ENCODE results near the gene APBA1. TPM values are rescaled to one million over a fixed set of nuclear protein-coding genes. Genes with fewer than 3 reads are reported as not detected.

APBA1 gene
- total RNA-seq, 1 donor = 1.8 TPM

- peaks cover 4% of the 10 kb centered on the region for H3K4me1 ChIP-seq (ENCODE audit: insufficient read depth, low read length)
- no peak for DNase-seq (ENCODE audit: insufficient read length, low spot score, missing footprints)
- H3K27me3 ChIP-seq (ENCODE audit: insufficient read depth, low read length) = no peaks in the 10 kb centered on the region
- H3K36me3 ChIP-seq (ENCODE audit: insufficient read depth, low read length) = no peaks in the 10 kb centered on the region
- no peaks in the 10 kb centered on the region for H3K79me2 ChIP-seq (ENCODE audit: insufficient read depth, low read length)
- no peak overlapping the region for H3K4me3 ChIP-seq (ENCODE audit: insufficient read depth, low read length)
- H3K27ac ChIP-seq (ENCODE audit: low read depth, low read length) = no peak overlapping the region
- TF ChIP-seq CTCF (IDR thresholded peaks at IDR 0.05; ENCODE audit: extremely low read depth, low read depth, low read length) = no peak
- no peaks in the 10 kb centered on the region for H3K9me3 ChIP-seq (ENCODE audit: low read depth, low read length)
- no peak overlapping the region for H2AFZ ChIP-seq (ENCODE audit: low read length)
- no peaks in the 10 kb centered on the region for H4K20me1 ChIP-seq (ENCODE audit: insufficient read depth, low read length)
- H3K4me2 ChIP-seq (ENCODE audit: insufficient read depth, low read length) = no peak overlapping the region
Measured at GRCh38 chr9:69632768-69633167, 39.4 kb downstream of the APBA1 start.

- H3K79me2 ChIP-seq (ENCODE audit: insufficient read depth, low read length) = no peaks in the 10 kb centered on the region
- peaks cover 4% of the 10 kb centered on the region for H3K4me1 ChIP-seq (ENCODE audit: insufficient read depth, low read length)
- no peak for DNase-seq (ENCODE audit: insufficient read length, low spot score, missing footprints)
- TF ChIP-seq CTCF (IDR thresholded peaks at IDR 0.05; ENCODE audit: extremely low read depth, low read depth, low read length) = no peak
- no peaks in the 10 kb centered on the region for H3K9me3 ChIP-seq (ENCODE audit: low read depth, low read length)
- no peak overlapping the region for H3K4me3 ChIP-seq (ENCODE audit: insufficient read depth, low read length)
- H3K27me3 ChIP-seq (ENCODE audit: insufficient read depth, low read length) = no peaks in the 10 kb centered on the region
- no peaks in the 10 kb centered on the region for H3K36me3 ChIP-seq (ENCODE audit: insufficient read depth, low read length)
- H2AFZ ChIP-seq (ENCODE audit: low read length) = no peak overlapping the region
- no peak overlapping the region for H3K27ac ChIP-seq (ENCODE audit: low read depth, low read length)
- H3K4me2 ChIP-seq (ENCODE audit: insufficient read depth, low read length) = no peak overlapping the region
- H4K20me1 ChIP-seq (ENCODE audit: insufficient read depth, low read length) = no peaks in the 10 kb centered on the region
Measured at GRCh38 chr9:69627281-69627680, 44.9 kb downstream of the APBA1 start.

DNA sequence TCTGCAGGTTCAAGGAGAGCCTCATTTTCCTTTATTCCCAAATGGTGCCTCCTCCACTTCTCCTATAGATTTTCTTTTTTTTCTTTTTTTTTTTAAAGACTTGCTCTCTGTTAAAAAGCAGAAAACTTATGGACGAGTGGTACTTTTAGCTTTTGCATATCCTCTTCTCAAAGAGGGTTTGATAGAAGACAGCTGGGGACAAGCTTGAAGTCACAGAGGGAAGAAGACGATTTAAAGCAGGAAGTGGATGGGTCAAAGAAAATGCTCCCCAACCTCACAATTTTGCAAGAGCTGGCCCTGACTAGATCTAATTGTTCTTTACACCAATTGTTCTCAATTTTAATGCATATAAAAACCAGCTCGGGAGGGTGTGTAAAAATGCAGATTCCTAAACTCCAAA, 48.9 kb downstream of the APBA1 start:
- H2AFZ ChIP-seq (ENCODE audit: low read length) = no peak overlapping the region
- no peak overlapping the region for H3K4me2 ChIP-seq (ENCODE audit: insufficient read depth, low read length)
- H3K4me1 ChIP-seq (ENCODE audit: insufficient read depth, low read length) = peaks cover 4% of the 10 kb centered on the region
- TF ChIP-seq CTCF (IDR thresholded peaks at IDR 0.05; ENCODE audit: extremely low read depth, low read depth, low read length) = no peak
- no peaks in the 10 kb centered on the region for H4K20me1 ChIP-seq (ENCODE audit: insufficient read depth, low read length)
- DNase-seq (ENCODE audit: insufficient read length, low spot score, missing footprints) = no peak
- H3K36me3 ChIP-seq (ENCODE audit: insufficient read depth, low read length) = no peaks in the 10 kb centered on the region
- no peaks in the 10 kb centered on the region for H3K27me3 ChIP-seq (ENCODE audit: insufficient read depth, low read length)
- no peak overlapping the region for H3K27ac ChIP-seq (ENCODE audit: low read depth, low read length)
- no peak overlapping the region for H3K4me3 ChIP-seq (ENCODE audit: insufficient read depth, low read length)
- no peaks in the 10 kb centered on the region for H3K9me3 ChIP-seq (ENCODE audit: low read depth, low read length)
- H3K79me2 ChIP-seq (ENCODE audit: insufficient read depth, low read length) = no peaks in the 10 kb centered on the region

- Histone ChIP-seq H3K79me2 (ENCODE audit: insufficient read depth, low read length) (no peaks in the 10 kb centered on the region), H3K36me3 (ENCODE audit: insufficient read depth, low read length) (no peaks in the 10 kb centered on the region), H3K4me3 (ENCODE audit: insufficient read depth, low read length) (no peak overlapping the region), H2AFZ (ENCODE audit: low read length) (no peak overlapping the region), H3K27me3 (ENCODE audit: insufficient read depth, low read length) (no peaks in the 10 kb centered on the region), H3K9me3 (ENCODE audit: low read depth, low read length) (no peaks in the 10 kb centered on the region), H3K4me1 (ENCODE audit: insufficient read depth, low read length) (peaks cover 4% of the 10 kb centered on the region), H4K20me1 (ENCODE audit: insufficient read depth, low read length) (no peaks in the 10 kb centered on the region), H3K4me2 (ENCODE audit: insufficient read depth, low read length) (no peak overlapping the region), H3K27ac (ENCODE audit: low read depth, low read length) (peak overlapping the region; percentile 3)
- DNase-seq (ENCODE audit: insufficient read length, low spot score, missing footprints) = no peak
- TF ChIP-seq CTCF (IDR thresholded peaks at IDR 0.05; ENCODE audit: extremely low read depth, low read depth, low read length) = no peak
Measured at GRCh38 chr9:69622676-69623075, 49.5 kb downstream of the APBA1 start.
